Esophagus muscularis mucosa (tissue), 4 donors: Measurements from ENCODE around the gene ANKRD23.

Source experiments
- CTCF ChIP-seq, 3 experiments: fragments of 200-600 bp in 2 of 3; fragments of 450-650 bp in 1 of 3; sonication (generic) in 2 of 3; IDR thresholded peaks; one replicate each; pipeline ENCODE4 v1.5.1; 2017 to 2019; ENCODE audit warnings: antibody characterized with exemption in 3 of 3, mild to moderate bottlenecking in 2 of 3, moderate library complexity in 1 of 3
- EP300 ChIP-seq: sonication (generic); formaldehyde crosslinking; IDR thresholded peaks from one replicate; pipeline ENCODE4 v1.6.1; 2017; ENCODE audit warnings: antibody characterized with exemption
- POLR2A ChIP-seq: fragments of 450-650 bp; IDR thresholded peaks from one replicate; pipeline ENCODE4 v1.6.1; 2017; ENCODE audit warnings: antibody characterized with exemption, moderate library complexity, mild to moderate bottlenecking, low read depth
- POLR2AphosphoS5 ChIP-seq, 2 donors: sonication (generic); formaldehyde crosslinking; IDR thresholded peaks; one replicate each; pipeline ENCODE4 v1.6.1; 2017; ENCODE audit warnings: antibody characterized with exemption in 2 of 2

GRCh38 chr2:96821113-96821675 is 22.6 kb downstream of the ANKRD23 start:
- TF ChIP-seq CTCF (IDR thresholded peaks at IDR 0.05) (no peak), EP300 (no peak), POLR2A (no peak), POLR2AphosphoS5 (IDR thresholded peaks at IDR 0.05) (no peak)
